Testis (tissue), 2 donors: Measurements from ENCODE around the gene NKIRAS2.

ENCODE experiments used
- POLR2A ChIP-seq: fragments of 450-650 bp; IDR thresholded peaks from one replicate; pipeline ENCODE4 v1.6.1; 2017; ENCODE audit warnings: antibody characterized with exemption, mild to moderate bottlenecking, moderate library complexity
- TF ChIP-seq, protein P1 (sequence below), 3 experiments: fragments of 450-650 bp in 2 of 3; fragments of 200-600 bp in 1 of 3; sonication (generic) in 1 of 3; IDR thresholded peaks; one replicate each; pipeline ENCODE4 v1.5.1; 2016 to 2019; ENCODE audit warnings: antibody characterized with exemption in 3 of 3, mild to moderate bottlenecking in 2 of 3, moderate library complexity in 1 of 3

DNA sequence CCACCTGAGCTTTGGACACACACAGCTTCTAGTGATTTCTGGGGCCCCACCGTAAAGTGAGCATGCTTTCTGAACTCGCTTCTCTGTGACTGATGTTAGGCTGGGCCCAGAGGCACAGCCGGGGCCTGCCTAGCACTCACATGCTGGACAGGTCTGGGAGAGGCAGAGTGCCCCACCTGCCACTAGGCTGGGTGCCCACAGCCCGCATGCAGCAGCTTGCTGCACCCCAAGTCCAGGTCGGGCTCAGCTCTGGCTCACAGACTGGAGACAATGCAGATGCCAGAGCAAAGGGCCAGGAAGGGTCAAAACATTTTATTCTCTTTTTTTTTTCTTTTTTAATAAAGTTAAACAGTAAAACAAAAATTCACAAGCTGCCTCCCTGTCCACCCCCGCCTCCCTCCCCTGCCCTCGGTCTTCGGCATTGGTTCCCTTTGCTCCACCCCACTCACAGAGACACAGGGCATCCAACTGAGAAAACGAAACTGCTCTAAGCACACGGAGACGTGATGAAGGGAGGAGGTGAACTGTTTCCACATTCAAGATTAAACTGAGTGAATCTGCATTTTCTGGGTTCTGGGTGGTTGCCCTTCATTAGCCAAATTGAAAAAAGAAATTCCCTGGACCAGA is 43.6 kb upstream of the NKIRAS2 start:
- TF ChIP-seq, protein P1, sequence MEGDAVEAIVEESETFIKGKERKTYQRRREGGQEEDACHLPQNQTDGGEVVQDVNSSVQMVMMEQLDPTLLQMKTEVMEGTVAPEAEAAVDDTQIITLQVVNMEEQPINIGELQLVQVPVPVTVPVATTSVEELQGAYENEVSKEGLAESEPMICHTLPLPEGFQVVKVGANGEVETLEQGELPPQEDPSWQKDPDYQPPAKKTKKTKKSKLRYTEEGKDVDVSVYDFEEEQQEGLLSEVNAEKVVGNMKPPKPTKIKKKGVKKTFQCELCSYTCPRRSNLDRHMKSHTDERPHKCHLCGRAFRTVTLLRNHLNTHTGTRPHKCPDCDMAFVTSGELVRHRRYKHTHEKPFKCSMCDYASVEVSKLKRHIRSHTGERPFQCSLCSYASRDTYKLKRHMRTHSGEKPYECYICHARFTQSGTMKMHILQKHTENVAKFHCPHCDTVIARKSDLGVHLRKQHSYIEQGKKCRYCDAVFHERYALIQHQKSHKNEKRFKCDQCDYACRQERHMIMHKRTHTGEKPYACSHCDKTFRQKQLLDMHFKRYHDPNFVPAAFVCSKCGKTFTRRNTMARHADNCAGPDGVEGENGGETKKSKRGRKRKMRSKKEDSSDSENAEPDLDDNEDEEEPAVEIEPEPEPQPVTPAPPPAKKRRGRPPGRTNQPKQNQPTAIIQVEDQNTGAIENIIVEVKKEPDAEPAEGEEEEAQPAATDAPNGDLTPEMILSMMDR (IDR thresholded peaks at IDR 0.05) = no peak
- no peak for TF ChIP-seq POLR2A
